Skin epidermis (tissue), 12 donors: Measurements from ENCODE around the gene SLC22A7.

ENCODE experiments used
- H3K27ac ChIP-seq, 21 experiments: fragments of 200-600 bp; sonication (generic) in 11 of 21; one replicate each; pipeline ENCODE4 v1.5.0; 2020; ENCODE audit warnings: mild to moderate bottlenecking in 3 of 21, inconsistent platforms in 2 of 21, moderate library complexity in 2 of 21
- H3K4me3 ChIP-seq, 7 experiments: fragments of 200-600 bp; sonication (generic) in 2 of 7; one replicate each; pipeline ENCODE4 v1.5.0; 2020; ENCODE audit warnings: inconsistent platforms in 2 of 7, mild to moderate bottlenecking in 2 of 7, moderate library complexity in 1 of 7

Gene SLC22A7

DNA sequence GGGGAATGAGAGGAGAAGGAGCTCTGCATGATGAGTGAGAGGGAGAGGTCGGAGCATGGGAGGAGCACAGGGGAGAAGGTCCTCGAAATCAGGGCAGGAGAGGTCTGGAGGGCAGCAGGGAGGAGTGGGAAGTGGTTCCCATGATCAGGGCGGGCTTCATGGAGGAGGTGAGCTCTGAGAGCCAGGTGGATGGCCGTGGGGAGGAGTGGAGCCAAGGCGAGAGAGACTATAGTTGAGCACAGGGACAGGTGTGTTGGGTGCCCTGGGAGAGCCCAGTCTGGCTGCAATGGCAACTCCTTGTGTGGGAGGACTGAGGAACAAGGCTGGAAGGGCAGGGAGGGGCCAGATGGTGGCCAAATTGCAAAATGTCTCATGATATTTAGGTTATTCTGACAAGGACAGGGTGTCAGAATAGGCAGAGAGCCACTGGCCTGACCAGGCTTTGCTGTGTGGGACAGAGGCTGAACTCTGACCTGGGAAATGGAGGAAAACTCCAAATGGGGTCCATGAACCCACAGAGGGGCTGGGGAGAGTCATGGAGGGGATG, 33.4 kb upstream of the SLC22A7 start:
- H3K27ac ChIP-seq: no peak overlapping the region
- H3K4me3 ChIP-seq: no peak overlapping the region

GRCh38 chr6:43265564-43265963, 32.5 kb upstream of the SLC22A7 start:
- H3K27ac ChIP-seq: no peak overlapping the region
- no peak overlapping the region for H3K4me3 ChIP-seq

- Histone ChIP-seq H3K4me3 (no peak overlapping the region), H3K27ac (peak overlapping the region in 2 of 21 experiments; percentile 7 to 21)
These were observed 30.3 kb upstream of the SLC22A7 start for GRCh38 chr6:43267619-43268354.

GRCh38 chr6:43268355-43268700, 29.7 kb upstream of the SLC22A7 start:
- H3K4me3 ChIP-seq: no peak overlapping the region
- peak overlapping the region in 4 of 21 experiments; percentile 7 to 23 (median 14) for H3K27ac ChIP-seq

DNA sequence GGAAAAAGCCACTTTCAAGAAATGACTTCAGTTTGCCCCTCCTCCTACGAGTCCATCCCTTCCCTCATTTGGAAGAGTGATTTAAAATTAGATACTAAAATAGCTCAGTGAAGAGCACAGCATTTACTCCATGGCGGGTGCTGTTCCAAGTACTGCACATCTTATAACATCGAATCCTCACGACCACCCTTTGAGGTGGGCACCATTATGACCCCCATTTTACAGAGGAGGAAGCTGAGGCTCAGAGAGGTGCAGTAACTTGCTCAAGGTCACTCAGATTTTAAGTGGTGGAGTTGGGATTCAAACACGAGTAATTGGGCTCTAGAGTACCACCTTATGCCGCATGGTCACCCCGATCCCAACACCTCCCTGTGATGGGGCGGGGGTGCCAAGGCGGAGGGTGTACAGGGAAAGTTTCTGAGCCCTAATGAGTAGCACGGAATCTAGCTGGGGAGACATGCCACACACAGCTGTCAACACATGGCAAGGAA, 29.2 kb upstream of the SLC22A7 start:
- Histone ChIP-seq H3K4me3 (no peak overlapping the region), H3K27ac (peak overlapping the region in 1 of 21 experiments; percentile 21)

DNA sequence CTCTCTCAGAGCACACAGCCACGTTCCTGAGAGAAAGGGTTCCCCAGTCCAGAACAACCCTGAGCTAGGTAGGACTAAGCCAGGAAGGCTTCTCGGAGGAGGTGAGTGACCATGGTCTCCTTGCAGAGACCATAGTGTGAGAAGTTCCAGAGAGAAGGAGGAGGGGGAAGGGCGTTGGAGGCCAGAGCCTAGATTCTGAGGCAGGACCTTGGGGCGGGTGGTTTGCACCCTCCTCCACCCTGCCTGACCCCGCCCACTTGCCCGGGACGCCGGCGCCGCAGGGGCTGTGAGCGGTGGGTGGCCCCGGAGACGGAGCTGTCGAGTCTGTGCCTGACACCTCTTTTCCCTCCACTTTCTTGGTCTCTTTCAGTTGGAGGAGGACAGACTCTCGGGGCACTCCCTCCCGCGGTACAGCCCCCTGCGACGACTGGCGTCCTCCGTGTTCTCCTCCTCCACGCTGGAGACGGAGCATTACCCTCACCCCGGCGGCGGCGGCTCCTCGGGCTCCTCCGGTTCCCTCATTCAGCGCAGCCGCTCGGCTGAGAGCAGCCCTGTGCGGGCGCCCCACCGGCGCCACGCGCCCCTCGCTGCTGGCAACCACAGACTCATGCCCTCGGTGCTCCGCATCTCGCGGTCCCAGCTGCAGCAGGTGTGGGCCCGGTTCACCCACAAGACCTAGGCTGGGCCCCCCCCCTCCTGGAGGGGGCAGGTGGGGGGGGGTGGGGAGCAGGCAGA, 28.6 kb upstream of the SLC22A7 start:
- Histone ChIP-seq H3K4me3 (peak overlapping the region in 5 of 7 experiments; percentile 3 to 21 (median 8)), H3K27ac (peak overlapping the region in 2 of 21 experiments; percentile 10 to 22)

- H3K27ac ChIP-seq: no peak overlapping the region
- H3K4me3 ChIP-seq: no peak overlapping the region
These were observed 26.8 kb upstream of the SLC22A7 start for GRCh38 chr6:43271103-43271815.

- no peak overlapping the region for H3K4me3 ChIP-seq
- H3K27ac ChIP-seq: no peak overlapping the region
These were observed 26.1 kb upstream of the SLC22A7 start for GRCh38 chr6:43271944-43272343.

DNA sequence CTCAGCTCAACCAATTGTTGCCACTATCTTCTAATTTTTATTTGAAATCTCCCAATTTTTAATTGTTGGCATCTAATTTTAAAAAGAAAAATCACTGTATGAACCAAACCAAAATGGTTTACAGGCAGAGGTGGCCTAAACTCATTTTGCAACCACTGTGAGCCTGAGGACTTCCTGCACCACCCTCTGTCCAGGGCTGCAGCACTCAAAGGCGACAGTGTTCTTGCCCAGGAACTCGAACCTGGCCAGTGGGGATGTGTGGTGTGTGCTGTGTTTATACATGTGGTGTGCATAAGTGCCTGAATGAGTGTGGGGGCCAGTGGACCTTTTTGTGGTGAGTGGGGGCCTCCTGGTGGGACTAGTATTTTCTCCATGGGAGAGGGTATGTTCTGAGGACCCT, 24.4 kb upstream of the SLC22A7 start:
- no peak overlapping the region for H3K27ac ChIP-seq
- no peak overlapping the region for H3K4me3 ChIP-seq

DNA sequence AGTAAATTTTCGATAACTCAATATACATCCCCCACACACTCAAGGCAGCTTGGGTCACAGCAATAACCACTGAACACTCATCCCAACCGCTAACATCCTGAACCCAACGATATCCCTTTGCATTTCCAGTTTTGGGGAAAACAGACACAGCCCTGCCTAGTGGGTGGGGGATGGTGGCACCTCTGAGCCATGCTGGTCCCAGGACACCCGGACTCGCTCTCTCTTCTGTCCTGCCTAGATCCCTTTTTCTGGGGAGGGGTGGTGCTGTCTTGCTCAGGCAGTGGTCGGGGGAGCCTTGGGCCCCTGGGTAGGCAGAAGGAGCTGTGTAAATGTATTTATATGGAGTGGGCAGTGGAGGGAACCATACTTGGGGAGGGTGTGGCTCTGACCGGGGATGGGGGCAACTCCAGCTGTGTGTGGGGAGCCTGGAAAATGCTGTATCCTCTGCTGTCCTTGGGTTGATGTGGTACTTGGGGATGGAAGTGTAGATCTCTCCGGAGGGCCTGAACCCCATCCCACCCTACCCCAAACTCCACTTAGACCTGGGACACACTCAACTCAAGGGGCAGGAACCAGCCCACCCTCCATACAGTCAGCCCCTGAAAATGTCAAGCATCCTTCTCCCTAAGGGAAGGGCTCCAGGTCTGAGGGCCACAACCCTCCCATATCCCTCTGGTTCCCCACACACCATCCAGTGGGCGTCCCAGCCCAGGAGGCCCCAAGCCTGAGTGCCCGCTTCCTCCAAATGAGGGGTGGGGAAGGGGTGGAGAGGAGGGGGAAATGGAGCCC, 23.7 kb upstream of the SLC22A7 start:
- Histone ChIP-seq H3K4me3 (no peak overlapping the region), H3K27ac (no peak overlapping the region)

DNA sequence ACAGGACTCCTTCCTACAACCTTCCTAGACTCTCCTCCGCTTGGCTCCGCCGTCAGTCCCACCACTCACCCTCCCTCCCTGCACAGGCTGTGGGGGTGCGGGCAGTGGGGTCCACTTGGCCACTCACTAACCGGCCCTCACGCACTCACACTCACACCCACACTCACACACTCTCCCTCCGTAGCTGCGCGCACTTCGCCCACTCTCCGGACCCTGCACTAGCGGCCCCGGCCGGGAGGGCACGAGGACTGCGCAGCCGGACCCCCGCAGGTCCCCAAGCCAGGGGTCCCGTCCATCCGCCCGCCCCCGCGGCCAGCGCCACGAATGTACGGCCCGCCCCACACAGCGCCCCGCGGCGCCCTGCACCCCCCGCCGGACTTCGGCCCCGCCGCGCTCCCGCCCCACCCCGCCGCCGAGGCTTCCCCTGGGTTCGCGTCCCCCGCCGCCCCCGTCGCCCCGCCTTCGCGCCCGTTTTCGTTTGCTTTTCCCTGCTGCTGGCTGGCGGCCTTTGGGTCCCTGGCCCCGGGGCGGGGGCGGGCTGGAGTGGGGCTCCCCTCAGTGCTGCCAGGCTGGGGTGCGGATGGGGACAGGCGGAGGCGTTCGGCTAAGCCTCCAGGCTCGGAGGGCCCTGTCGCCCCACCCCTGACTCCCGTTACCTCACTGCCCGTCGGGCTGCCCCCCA, 23.0 kb upstream of the SLC22A7 start:
- peak overlapping the region; percentile 15 to 44 (median 32) for H3K4me3 ChIP-seq
- H3K27ac ChIP-seq: peak overlapping the region in 1 of 21 experiments; percentile 20

- no peak overlapping the region for H3K27ac ChIP-seq
- H3K4me3 ChIP-seq: peak overlapping the region; percentile 15 to 44 (median 32)
These were observed 22.1 kb upstream of the SLC22A7 start for GRCh38 chr6:43275801-43276576.

- no peak overlapping the region for H3K27ac ChIP-seq
- H3K4me3 ChIP-seq: peak overlapping the region in 1 of 7 experiments; percentile 32
These were observed 21.3 kb upstream of the SLC22A7 start for GRCh38 chr6:43276577-43277305.

- Histone ChIP-seq H3K27ac (no peak overlapping the region), H3K4me3 (no peak overlapping the region)
These were observed 20.8 kb upstream of the SLC22A7 start for GRCh38 chr6:43277306-43277642.

DNA sequence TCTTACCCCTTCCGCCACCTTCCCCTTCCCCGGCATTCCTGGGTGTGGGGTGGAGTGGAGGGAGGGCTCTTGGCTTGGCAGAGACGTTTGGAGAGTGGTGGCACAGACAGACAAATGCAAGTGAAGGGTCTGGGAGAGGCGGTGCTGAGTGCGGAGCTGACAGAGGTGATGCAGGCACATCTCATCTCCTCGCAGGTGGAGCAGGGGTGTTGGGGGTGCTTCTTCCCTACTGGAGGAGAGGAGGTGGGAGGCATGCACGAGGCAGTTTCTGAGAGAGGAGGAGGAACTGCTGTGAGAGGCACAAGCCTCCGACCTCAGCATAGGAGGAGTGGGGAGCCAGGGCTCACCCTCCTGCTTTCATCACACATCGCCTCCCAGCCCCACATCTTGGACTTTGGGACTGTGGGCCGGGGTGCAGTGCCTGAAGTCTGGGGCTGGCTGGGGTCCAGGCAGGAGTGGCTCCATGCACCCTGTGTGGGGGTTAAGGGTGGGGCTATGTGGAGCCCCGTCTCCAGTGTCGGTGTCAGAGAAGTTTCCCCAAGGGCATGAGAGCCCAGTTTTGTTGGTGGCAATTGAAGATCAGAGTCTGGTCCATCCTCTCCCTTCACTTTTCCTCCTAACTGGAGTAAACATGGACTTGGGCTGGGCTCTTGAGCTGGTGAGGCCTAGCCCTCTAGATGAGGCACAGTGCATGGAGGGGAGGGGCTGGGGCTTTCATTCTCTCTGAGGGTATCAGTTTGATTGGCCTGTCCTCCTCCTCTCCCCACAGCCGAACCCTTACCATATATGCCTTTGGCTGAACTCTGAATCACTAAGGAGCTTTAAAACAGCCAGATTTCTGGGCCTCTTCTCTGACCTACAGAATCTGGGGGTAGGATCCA, 20.2 kb upstream of the SLC22A7 start:
- H3K27ac ChIP-seq: no peak overlapping the region
- H3K4me3 ChIP-seq: no peak overlapping the region

GRCh38 chr6:43278524-43279078, 19.5 kb upstream of the SLC22A7 start:
- H3K27ac ChIP-seq: no peak overlapping the region

More at GRCh38 chr6:43278524-43279078, 19.5 kb upstream of the SLC22A7 start:
- H3K4me3 ChIP-seq: no peak overlapping the region
